ENCODE measurements around the gene CAPN10.
A peak's percentile ranks its signal among the peaks of the same experiment; 100 is the strongest.

The CAPN10 gene

GRCh38 chr2:240575101-240575965, 11.2 kb upstream of the CAPN10 start:
- no peak for DNase-seq

- DNase-seq: no peak
Observed at GRCh38 chr2:240576036-240576435, 10.5 kb upstream of the CAPN10 start.

DNA sequence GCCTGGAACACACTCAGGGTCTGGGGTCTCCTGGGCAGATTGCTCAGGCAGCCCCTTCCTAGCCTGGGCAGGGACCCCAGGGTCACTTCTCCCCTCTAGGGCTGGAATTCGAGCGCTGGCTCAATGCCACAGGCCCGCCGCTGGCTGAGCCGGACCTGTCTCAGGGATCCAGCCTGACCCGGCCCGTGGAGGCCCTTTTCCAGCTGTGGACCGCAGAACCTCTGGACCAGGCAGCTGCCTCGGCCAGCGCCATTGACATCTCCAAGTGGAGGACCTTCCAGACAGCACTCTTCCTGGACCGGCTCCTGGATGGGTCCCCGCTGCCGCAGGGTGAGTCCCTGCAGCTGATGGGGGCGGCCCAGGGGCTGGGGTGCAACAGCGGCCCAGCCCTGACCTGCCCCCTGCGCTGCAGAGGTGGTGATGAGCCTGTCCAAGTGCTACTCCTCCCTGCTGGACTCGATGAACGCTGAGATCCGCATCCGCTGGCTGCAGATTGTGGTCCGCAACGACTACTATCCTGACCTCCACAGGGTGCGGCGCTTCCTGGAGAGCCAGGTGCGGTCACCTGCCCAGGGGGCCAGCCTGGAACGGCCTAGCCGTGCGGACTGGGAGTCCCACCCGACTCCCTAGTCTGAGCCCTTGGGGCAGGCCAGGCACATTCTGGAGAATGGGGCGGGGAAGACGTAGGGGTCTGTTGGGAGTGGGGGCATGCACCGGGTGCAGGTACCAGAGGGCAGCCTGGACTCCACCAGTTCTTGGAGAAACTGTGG, 9.9 kb upstream of the CAPN10 start:
- no peak for DNase-seq

GRCh38 chr2:240577281-240578109, 9.0 kb upstream of the CAPN10 start:
- DNase-seq: no peak

GRCh38 chr2:240578110-240578450, 8.5 kb upstream of the CAPN10 start:
- DNase-seq: no peak

DNA sequence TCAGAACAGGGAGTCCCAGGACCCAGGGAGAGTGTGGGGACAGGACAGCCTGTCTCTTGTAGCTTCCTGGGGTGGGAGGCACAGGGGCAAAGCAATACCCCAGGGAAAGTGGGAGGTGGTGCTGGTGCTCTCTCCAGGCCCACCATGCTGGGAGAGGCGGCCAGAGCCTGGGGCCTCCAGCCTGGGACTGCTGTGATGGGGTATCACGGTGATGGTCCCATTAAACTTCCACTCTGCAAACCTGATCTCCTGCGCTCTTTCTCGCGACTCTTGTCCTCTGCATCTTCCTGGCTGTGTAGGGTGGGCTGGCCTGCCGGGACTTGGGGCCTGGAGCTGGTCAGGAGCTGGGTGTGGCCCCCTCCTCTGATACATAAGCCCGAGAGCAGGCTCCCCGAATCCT, 8.0 kb upstream of the CAPN10 start:
- DNase-seq: no peak

GRCh38 chr2:240579071-240579762, 7.3 kb upstream of the CAPN10 start:
- peak; percentile 10 for DNase-seq

GRCh38 chr2:240579771-240580614, 6.5 kb upstream of the CAPN10 start:
- peak; percentile 81 for DNase-seq

GRCh38 chr2:240581811-240582210, 4.7 kb upstream of the CAPN10 start:
- DNase-seq: no peak

DNA sequence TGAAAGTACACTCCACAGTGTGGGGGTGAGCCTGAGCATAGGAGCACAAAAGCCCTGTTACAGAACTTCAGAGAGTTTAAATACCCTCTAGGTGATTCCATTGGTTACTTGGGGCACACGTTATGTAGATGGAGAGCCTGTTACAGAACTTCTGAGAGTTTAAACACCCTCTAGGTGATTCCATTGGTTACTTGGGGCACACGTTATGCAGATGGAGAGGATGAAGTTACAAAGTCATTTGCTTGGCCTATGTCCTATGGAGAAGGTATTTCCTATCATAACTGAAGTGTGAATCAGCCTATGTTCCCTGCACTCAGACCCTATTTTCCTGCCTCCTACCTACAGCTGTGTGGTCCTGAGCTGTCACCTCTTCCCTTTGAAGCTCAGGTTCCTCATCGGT, 3.8 kb upstream of the CAPN10 start:
- DNase-seq: no peak

GRCh38 chr2:240583774-240584173, 2.8 kb upstream of the CAPN10 start:
- no peak for DNase-seq

DNA sequence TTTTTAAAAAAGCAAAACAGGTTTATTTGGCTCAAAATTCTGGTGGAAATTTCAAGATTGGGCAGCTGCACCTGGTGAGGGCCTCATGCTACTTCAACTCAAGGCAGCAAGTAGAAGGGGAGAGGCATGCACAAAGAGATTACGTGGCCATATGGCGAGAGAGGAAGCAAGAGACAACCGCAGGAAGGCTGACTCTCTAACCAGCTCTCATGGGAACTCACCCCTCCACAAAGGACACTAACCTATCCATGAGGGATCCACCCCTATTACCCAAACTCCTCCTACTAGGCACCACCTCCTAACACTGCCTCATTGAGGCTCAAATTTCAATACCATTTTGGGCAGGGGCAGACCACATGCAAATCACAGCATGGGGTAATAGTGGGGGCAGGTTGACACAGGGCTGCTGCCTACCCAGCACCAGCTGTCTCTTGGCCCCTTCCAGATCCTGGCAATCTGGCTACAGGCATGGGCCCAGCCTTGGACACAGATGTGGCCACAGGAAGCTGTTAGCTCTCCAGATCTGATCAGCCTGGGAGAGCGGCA, 2.0 kb upstream of the CAPN10 start:
- DNase-seq: peak; percentile 76

DNA sequence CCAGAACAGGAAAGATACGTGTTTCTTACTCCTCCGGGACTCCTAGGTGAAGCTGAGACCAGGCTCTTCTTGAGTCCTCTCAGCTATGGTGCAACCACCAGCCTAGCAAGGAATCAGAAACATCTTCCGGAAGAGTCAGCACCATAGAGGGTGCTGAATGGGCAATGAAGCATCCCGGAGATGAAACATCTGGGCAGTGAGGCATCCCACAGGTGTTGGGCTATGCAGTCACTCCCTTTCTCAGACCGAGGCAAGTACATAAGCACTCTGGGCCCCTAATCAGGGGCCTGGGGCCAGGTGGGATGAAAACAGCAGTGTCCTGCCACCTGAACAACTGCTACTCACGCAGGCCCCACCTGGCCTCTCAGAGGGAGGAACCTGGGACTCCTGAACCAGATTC, 1.4 kb upstream of the CAPN10 start:
- DNase-seq: no peak

DNA sequence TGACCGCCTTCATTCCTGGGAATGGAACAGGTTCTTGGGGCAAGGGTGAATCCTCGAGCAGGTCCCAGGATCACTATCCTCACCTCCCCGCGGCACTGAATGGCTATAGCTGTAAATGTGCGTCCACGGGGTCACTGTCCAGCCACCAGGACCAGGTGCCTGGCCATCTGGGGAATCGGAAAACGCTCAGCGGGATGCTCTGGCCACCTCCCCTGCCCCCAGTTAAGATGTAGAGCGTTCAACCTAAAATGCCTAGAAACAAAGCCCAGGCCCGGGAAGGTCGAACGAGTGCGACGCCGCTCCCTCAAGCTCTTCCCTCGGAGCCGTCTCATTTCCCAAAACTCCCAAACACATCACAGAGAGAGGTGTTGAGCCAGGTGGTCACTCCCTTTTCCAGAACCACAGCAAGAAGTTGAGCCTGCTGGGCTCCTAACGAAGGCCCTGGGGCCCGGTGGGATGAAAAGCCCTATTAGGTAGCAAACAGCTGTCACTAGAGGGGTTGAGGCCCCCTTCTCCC, 795 bp upstream of the CAPN10 start:
- DNase-seq: no peak

GRCh38 chr2:240586919-240587800, 626 bp downstream of the CAPN10 start:
- peak; percentile 33 for DNase-seq

- no peak for DNase-seq
Observed at GRCh38 chr2:240588006-240588655, 1.6 kb downstream of the CAPN10 start.

DNA sequence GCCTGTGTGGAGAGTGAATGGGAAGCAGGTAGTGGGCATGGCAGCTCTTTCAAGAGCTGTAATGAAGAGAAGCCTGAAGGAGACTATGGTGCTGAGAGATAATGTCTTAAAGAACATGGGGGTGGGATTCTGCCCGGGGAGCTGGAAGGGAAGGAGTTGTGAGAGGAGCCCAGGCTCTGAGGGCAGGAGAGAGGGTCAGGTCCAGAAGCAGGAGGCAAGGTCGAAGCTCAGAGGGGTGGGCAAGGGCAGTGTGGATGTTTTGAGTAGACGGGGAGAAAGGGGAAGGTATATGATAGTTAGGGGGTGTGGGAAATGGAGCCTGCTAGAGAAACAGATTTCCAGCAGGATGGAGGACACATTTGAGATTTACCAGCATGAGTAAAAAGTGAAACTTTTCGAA, 2.1 kb downstream of the CAPN10 start:
- no peak for DNase-seq

- no peak for DNase-seq
Observed at GRCh38 chr2:240589375-240589774, 2.8 kb downstream of the CAPN10 start.

DNA sequence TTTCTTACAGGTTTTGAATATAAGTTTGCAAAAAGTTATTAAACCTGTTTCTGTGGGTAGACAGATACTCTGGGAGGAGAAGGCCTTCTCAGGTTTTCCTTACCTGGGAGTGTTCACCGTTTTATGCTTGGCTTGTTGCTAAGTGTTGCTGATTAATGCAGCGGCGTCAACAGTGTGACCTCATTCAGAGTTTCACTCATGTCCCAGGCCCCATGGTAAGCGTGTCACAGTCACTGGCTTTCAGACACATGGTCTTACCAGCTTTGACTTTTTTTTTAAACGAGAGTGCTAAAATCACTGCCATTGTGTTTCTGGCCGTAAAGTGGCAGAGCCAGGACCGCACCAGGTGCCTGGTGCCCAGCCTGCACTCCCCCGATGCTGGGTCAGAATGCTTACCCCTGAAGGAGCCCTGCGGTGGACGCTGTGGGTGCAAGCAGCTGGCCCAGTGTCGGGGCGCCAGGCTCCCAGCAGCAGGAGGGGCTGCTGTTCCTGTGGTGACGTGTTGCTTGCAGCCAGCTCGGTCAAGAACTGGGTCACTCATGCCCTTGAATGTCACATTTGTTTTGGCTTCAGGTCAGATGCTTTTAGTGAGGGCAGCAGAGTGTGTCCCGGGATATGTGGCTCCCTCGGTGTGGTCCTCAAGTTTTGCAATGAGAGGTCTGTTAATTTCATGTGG, 3.5 kb downstream of the CAPN10 start:
- DNase-seq: no peak
